Measurements from ENCODE around the gene SLCO1A2.

SLCO1A2 gene

DNA sequence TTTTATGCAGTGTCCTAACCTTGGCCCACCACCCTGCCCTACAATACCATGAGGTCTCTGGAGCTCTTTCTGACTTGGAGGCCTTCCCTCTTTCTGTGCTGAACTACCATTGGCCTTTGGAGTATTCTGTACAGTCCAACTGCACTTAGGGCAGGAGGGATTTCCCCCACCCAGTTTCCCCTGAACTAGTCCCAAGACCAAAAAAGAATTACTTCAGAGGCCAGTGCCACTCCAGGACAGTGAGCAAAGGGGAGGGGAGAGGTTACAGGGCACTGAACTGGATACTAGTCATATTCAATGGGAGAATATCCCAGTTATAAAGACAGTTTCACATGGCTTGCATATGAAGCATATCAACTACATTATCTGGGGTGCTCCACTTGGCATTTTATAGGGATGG lies 6.1 kb downstream of the SLCO1A2 start:
- Histone ChIP-seq H3K79me2 (ENCODE audit: insufficient read depth, low read depth) (no peaks in the 10 kb centered on the region), H3K4me1 (ENCODE audit: low read depth, poor library complexity, severe bottlenecking) (no peaks in the 10 kb centered on the region), H4K20me1 (ENCODE audit: insufficient read depth) (no peaks in the 10 kb centered on the region), H3K4me2 (no peak overlapping the region), H3K27ac (no peak overlapping the region), H2AFZ (ENCODE audit: low read depth) (no peak overlapping the region), H3K4me3 (IDR thresholded peaks at IDR 0.05; ENCODE audit: insufficient read depth, low read depth, low read length) (no peak overlapping the region), H3K36me3 (ENCODE audit: insufficient read depth) (no peaks in the 10 kb centered on the region), H3K9ac (no peak overlapping the region), H3K27me3 (ENCODE audit: insufficient read depth, low read depth) (no peaks in the 10 kb centered on the region)
- TF ChIP-seq, protein P1, sequence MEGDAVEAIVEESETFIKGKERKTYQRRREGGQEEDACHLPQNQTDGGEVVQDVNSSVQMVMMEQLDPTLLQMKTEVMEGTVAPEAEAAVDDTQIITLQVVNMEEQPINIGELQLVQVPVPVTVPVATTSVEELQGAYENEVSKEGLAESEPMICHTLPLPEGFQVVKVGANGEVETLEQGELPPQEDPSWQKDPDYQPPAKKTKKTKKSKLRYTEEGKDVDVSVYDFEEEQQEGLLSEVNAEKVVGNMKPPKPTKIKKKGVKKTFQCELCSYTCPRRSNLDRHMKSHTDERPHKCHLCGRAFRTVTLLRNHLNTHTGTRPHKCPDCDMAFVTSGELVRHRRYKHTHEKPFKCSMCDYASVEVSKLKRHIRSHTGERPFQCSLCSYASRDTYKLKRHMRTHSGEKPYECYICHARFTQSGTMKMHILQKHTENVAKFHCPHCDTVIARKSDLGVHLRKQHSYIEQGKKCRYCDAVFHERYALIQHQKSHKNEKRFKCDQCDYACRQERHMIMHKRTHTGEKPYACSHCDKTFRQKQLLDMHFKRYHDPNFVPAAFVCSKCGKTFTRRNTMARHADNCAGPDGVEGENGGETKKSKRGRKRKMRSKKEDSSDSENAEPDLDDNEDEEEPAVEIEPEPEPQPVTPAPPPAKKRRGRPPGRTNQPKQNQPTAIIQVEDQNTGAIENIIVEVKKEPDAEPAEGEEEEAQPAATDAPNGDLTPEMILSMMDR (conservative IDR thresholded peaks at IDR 0.05; ENCODE audit: low read depth, low read length) = no peak

DNA sequence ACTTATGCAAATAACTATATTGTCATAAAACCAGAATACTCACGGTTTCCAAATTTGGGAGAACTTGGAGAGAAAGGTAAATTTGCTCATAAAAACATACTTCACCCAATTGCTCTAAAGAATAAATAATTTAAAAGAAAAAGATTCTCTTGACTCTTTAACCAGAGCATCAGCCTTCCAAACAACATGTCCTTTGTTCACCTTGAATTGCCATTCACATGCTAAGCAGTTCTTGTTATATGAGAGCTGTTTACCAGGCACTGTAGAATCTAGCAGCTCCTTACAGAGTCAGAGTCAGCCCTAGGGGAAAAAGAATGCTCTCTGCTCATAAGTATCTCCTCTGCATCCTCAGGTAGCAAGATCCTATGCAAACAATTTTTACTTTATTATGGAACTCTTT lies 10.2 kb downstream of the SLCO1A2 start:
- H3K27me3 ChIP-seq (ENCODE audit: insufficient read depth, low read depth) = no peaks in the 10 kb centered on the region
- no peak overlapping the region for H3K4me2 ChIP-seq
- no peak overlapping the region for H3K4me3 ChIP-seq (IDR thresholded peaks at IDR 0.05; ENCODE audit: insufficient read depth, low read depth, low read length)
- H3K4me1 ChIP-seq (ENCODE audit: low read depth, poor library complexity, severe bottlenecking) = no peaks in the 10 kb centered on the region
- no peak overlapping the region for H3K9ac ChIP-seq
- no peaks in the 10 kb centered on the region for H3K36me3 ChIP-seq (ENCODE audit: insufficient read depth)
- no peak overlapping the region for H3K27ac ChIP-seq
- no peaks in the 10 kb centered on the region for H4K20me1 ChIP-seq (ENCODE audit: insufficient read depth)
- no peaks in the 10 kb centered on the region for H3K79me2 ChIP-seq (ENCODE audit: insufficient read depth, low read depth)
- no peak overlapping the region for H2AFZ ChIP-seq (ENCODE audit: low read depth)
- TF ChIP-seq, protein P1 (conservative IDR thresholded peaks at IDR 0.05; ENCODE audit: low read depth, low read length) = no peak

GRCh38 chr12:21323736-21324135 lies 11.0 kb downstream of the SLCO1A2 start:
- Histone ChIP-seq H3K79me2 (ENCODE audit: insufficient read depth, low read depth) (no peaks in the 10 kb centered on the region), H3K4me1 (ENCODE audit: low read depth, poor library complexity, severe bottlenecking) (no peaks in the 10 kb centered on the region), H4K20me1 (ENCODE audit: insufficient read depth) (no peaks in the 10 kb centered on the region), H3K9ac (no peak overlapping the region), H3K36me3 (ENCODE audit: insufficient read depth) (no peaks in the 10 kb centered on the region), H3K27ac (no peak overlapping the region), H3K27me3 (ENCODE audit: insufficient read depth, low read depth) (no peaks in the 10 kb centered on the region), H3K4me2 (no peak overlapping the region), H2AFZ (ENCODE audit: low read depth) (no peak overlapping the region), H3K4me3 (IDR thresholded peaks at IDR 0.05; ENCODE audit: insufficient read depth, low read depth, low read length) (no peak overlapping the region)
- TF ChIP-seq, protein P1 (conservative IDR thresholded peaks at IDR 0.05; ENCODE audit: low read depth, low read length) = no peak

DNA sequence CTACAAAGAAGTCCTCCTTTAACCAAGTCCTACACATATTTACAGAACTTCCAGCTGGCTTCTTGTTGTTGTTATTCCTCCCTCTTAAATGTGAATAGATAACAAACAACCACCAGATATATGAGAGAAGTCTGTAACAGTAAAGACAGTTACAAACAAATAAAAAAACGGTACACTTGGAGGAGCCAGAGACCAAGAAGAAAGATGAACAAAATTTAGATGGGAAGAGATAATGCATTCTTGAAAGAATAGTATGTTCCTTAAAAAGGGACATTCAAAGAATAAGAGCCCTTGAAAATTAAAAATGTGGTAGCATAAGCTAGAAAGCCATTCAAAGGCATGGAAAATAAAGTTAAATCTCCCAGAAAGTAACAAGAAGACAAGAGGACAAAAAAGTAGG lies 25.9 kb downstream of the SLCO1A2 start:
- Histone ChIP-seq H3K27ac (no peak overlapping the region), H3K4me2 (no peak overlapping the region), H3K4me3 (IDR thresholded peaks at IDR 0.05; ENCODE audit: insufficient read depth, low read depth, low read length) (no peak overlapping the region), H4K20me1 (ENCODE audit: insufficient read depth) (no peaks in the 10 kb centered on the region), H3K4me1 (ENCODE audit: low read depth, poor library complexity, severe bottlenecking) (no peaks in the 10 kb centered on the region), H2AFZ (ENCODE audit: low read depth) (no peak overlapping the region), H3K36me3 (ENCODE audit: insufficient read depth) (no peaks in the 10 kb centered on the region), H3K27me3 (ENCODE audit: insufficient read depth, low read depth) (no peaks in the 10 kb centered on the region), H3K79me2 (ENCODE audit: insufficient read depth, low read depth) (no peaks in the 10 kb centered on the region), H3K9ac (no peak overlapping the region)
- TF ChIP-seq, protein P1 (conservative IDR thresholded peaks at IDR 0.05; ENCODE audit: low read depth, low read length) = no peak

All from KMS-11 (cell line).